HG03558 (cell line): ENCODE data around the gene CCDC3.

Experiments used
- ATAC-seq: cut with Tn5 transposase; IDR thresholded peaks from one replicate; pipeline ENCODE4 v1.9.1; 2021; ENCODE audit warnings: moderate number of reproducible peaks; ENCODE audit not compliant: unreplicated experiment; ENCODE audit errors: extremely low read depth

CCDC3 gene

DNA sequence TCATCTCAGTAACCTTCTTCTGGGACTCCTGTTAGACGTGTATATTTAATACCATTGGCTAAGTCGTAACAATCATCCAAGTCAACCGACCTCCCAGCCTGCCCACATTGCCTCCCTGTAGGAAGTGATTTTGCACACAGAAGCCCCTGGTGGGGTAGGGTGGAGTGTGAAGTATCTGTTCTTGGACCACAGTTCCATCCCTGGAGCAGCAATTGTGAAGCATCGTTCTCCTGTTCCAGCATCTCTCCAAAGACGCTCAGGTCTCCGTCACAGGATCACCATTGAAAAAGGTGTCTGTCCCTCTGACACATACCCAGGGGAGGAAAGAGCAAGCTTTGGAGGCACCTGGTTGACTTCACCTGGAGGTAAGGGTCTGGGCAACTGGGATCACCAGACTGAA is 72.9 kb downstream of the CCDC3 start:
- ATAC-seq, result no peak

DNA sequence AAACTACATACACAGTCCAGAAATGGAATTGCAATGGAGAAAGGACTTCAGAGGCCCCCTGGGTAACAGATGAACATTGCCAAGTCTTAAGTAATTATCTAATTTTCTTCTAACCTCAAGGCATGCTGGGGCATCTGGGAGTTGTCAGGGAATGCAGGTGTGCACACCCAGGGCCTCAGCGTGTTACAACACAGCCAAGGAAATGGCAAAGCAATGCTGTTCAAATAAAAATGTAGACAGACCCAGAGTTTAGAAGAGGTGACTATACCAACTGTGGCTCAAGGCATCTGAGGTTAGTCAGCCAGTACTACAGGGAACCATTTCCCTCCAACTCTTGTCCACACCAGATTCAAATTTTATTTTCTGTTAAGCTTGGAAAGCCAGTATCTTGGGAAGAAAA is 73.6 kb downstream of the CCDC3 start:
- no peak for ATAC-seq

DNA sequence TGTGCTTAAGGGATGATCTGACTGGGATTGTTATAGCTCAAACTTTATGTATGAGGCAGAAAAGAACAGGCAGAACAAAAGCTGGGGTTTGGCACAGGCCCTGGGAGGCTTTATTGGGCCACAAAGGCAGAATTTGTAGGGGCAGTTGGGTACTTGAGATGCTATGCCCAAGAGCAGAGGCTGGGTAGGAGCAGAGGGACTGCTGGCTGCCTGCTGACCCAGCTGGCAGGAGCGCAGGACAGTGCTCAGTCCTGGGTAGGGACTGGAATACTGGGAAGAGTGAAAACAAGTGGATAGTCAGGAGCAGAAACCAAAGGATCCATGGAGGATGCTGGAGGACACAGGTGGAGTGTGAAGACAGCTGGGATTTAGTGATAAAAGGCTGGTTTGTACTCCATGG is 75.7 kb downstream of the CCDC3 start:
- no peak for ATAC-seq

DNA sequence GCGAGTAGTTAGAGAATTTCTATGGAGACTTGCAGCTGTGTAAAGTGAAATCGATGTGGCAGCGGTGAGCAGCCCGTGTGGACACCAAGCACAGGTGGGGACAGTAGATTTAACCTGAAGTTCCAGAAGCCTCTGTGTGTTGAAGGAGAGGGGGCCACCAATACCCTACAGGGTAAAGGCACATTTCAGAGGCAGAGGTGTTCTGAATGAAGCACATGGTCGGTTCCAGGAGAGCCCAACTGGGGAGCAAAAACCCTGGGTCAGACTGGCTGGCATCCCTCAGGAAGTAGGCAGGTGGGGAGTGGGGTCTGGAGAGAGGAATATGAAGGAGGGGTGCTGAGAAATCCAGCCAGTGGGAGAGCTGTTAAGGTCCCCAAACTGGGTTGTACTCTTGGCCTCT is 76.6 kb downstream of the CCDC3 start:
- no peak for ATAC-seq

DNA sequence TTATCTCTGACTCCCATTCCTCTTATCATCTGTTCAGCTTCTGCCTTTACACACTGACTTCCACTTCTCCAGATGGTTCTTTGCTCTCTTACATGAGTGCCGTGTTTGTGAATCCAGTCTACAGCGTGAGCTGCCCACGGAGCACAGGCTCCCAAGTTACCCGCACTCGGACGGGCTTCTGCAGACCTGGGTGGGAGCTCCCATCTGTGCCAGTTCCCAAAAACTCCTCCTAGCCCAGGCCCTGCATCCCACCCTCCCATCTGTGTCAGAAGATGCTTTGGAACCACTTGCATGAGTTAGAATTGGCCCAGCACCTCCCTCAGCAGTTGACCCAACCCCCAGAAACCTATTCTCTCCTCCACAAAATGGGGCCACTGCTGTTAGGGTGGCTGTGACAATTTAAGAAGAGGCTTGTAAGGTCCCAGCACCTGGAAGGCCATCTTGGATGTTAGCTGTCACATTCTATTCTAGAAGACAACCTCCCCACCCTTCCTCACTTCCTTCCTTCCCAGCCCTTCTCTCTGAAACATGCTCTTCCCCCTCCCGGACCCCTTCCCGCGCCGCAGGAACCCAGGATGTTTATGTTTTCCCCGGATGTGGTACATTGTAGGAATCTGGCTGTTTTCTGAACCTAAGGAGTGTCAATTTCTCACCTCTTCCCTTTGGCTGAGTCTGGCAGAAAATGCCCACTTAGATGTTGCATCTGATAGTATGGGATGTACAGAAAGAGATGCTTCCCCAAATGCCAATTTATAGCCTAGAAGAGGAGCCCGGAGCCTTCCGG is 79.2 kb downstream of the CCDC3 start:
- no peak for ATAC-seq

DNA sequence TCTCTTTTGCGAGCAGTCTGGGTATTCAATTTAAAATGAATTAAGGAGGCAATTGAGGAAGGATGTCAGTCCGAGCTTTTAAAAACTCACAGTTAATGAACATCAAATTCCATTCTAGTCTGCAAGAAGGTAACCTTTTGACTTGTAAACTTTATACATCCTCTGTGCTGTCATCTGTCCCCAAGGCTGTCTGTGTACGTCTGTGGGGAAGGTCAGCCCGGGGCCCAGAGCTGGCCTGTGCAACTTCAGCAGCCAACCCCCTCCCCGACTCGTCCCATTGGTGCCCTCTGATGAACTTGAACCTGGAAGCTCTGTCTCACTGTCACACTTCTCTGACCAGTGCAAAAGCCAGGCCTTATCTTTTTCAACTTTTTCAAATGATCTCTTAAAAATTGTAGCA is 80.3 kb downstream of the CCDC3 start:
- ATAC-seq, result no peak

DNA sequence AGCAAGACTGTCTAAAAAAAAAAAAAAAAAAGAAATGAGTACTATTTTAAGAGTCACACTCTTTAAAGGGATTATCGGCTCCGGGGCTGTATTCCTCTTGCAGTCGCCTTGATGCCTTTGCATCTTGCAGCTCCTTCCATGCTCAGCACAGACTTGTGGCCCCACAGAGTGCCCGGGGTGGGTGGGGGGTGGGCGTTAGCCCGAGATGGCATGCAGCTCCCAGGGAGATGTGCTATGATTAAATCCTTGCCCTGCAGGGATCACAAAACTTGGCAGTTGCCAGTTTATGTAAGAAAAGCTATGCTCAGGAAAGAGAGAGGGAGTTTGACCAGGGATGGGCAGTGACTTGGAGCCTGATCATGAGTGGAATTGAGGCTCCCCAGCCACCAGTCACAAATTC is 81.9 kb downstream of the CCDC3 start:
- no peak for ATAC-seq

DNA sequence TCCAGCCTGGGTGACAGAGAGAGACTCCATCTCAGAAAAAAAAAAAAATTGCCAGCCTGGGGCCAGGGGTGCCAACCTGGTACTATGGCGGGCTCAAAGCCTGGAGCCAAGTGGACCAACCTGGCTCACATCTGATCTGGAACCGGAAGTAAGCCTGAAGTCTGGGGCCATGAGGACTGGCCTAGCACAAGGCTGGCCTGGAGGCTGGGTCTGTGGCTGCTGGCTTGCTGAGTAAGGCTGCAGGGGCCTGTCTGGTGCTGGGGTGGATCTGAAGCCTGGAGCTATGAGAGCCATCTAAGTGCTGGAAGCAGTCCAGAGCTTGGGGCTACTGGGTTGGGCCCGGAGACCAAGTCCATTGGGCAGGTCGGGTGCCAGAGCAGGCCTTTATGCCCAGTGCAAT is 84.9 kb downstream of the CCDC3 start:
- no peak for ATAC-seq

DNA sequence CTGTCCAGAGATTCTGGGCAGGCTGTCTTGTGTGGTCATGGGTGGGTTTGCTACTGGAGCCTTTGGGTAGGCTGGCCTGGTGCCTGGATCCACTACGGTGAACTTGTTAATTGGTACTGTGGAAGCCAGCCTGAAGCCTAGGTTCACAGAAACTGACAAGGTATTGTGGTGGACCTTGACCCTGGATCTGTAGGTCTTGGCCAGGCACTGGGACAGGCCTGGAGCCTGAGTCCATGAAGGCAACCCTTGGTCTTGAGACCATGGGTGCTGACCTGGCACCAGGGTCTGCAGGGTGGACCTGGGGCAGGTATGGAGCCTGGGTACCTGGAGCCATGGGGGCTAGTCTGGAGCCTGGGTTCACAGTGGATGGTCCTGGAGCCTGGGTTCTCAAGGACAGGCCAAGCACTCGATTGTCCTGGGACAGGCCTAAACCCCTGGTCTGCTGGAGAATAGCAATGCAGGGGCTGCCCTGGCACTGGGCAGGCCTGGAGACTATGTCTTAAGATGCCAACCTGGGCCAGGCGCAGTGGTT is 85.8 kb downstream of the CCDC3 start:
- ATAC-seq, result no peak

DNA sequence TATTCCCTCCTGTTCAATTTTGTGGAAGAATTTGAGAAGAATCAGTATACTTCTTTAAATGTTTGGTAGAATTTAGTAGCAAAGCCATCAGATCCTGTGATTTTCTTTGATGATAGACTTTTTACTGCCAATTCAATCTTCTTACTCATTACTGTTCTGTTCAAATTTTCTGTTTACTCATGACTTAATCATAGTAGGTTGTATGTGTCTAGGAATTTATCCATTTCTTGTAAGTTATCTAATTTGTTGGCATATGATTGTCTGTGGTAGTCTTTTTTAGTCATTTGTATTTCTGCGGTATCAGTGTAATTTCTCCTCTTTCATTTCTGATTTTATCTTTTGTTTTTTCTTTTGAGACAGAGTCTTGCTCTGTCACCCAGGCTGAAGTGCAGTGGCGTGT is 87.4 kb downstream of the CCDC3 start:
- no peak for ATAC-seq

DNA sequence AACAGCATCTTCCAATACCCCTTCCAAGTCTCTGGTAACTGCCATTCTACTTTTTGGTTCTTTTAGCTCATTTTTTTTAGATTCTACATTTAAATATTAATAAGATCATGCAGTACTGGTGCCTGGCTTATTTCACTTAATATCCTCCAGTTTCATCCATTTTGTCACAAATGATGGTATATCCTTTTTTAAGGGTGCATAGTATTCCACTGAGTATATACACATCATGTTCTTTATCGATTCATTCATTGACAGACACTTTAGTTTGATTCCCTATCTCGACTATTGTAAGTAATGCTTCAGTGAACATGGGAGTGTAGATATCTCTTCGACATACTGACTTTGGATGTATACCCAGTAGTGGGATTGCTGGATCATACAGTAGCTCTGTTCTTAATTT is 89.7 kb downstream of the CCDC3 start:
- ATAC-seq, result no peak

DNA sequence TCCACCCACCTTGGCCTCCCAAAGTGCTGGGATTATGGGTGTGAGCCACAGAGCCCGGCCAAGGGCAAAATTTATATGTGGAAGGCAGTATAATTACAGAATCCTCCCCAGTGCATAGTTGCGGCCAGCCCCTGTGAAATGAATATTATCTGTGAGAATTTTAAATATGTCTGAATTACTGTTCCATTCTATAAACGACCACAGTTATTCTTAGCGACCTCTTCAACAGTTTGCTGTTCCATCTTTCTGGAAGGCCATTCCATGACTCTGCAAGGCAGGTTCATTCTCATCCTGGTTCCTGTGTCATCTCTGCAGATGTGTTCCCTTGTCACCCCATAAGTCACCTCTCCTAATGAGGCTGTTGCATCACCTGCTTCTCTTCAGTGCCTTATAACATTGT is 90.7 kb downstream of the CCDC3 start:
- no peak for ATAC-seq

DNA sequence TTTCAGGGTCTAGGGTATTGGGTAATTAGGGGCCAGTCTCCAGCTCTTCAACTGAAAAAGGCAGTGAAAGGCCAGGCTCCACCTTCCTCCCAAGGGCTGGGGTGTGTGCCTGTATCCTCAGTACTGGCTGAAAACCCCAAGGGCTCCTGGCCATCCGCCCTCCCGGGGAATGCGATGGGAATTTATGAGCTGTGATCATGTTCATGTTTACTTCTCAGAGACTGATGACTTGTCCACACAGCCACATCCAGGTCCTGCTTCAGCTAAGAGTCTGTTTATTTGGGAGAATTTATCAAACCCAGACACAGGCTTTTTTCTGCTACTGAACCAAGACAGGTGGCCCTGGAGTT is 91.7 kb downstream of the CCDC3 start:
- ATAC-seq, result no peak

DNA sequence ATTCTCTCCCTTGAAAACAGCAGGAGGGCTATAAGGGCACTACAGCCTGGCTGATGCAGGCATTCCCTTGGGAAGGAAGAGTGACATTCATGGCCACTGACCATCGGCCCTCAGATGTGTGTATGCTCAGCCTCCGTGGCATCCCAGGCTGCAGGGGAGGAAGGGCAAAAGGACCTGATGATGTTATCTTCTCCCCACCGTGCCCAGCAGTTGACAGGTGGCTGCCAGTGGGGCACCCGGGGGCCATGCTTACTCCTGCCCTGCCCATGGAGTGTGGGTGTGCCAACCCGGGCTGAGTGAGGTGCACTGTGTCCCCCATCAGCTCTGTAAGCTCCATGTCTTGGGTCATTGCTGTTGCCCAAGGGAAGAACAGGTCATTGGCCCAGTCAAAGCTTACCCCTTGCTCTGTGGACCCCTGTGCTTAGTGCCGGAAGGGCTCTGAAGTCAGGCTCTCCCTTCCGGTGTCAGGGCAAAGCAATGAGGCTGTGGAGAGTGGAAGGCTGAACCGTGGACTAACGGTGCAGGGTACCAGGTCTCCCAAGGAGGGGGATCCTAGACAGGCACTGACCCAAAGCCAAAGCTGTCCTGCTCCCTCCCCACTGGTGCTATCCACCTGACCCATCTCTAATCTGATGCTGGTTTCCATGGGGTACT is 92.2 kb downstream of the CCDC3 start:
- no peak for ATAC-seq

DNA sequence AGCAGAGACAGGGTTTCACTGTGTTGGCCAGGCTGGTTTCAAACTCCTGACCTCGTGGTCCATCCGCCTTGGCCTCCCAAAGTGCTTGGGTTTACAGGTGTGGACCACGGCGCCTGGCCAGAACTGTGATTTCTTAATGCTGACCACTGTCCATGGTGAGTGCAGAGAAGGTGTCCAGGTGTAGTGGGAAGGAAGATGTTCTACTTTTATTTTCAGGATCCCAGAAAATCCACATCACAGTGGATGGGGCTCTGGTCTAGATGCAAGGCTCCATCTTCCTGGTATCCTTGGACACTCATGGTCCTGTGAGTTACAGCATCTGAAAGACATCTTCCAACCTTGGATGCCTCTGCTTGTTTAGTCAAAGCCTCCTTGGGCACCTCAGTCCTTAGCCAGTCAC is 92.7 kb downstream of the CCDC3 start:
- ATAC-seq, result no peak

DNA sequence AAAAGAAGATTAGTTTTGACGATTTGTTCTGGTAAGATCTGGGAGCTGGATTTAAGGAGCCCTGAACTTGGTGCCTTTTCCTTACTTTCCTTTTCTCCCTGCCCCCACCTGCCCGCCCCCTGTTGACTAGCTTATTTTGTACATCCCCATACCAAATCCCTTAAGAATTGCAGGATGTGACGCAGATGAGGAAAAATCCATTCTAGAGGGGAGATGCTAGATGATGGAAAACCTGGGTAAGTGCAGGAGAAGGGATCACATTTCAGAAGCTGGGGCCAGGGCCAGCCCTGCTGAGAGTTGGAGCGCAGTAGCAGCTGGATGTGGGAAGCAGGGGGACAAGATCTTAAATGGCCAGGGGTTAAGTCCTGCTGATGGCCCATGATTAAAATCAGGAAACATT is 93.9 kb downstream of the CCDC3 start:
- no peak for ATAC-seq

DNA sequence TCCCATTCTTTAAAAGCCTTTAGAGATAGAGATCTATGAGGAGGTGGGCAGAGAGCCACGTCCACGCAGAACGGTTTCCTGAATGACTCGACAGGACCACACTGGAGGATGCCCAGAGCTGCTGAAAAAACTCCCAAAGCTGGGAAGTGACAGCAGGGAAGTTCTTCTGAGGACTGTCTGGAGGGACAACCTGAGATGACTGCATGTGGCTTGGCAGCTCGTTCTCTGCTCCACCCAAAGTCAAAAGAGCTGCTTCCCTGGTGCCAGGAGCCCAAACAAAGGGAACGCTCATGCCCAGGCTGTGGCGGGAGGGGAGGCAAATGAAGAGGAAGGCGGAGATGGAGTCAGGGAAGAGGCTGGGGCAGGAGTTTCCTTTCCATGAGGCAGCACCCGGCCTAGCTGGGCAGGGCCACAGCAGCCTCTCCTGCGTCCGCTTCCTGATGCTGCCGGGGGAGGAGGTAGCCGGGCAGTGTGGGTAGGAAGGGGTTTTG is 95.4 kb downstream of the CCDC3 start:
- no peak for ATAC-seq

DNA sequence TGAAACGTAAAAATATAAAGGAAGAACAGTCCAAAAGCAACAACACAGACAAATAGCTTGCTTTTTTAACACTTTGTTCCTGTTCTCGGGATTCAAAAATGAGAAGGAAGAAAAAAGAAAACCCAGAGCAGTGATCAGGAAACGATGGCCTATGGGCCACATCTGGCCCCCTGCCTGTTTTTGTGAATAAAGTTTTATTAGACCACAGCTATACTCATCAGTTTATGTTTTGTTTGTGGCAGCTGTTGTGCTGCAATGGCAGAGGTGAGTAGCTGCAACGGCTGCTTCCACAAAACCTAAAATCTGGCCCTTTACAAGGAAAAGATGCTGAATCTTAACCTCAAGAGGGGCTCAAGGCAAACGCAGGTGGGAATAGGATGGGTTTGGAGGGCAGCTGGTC is 96.4 kb downstream of the CCDC3 start:
- ATAC-seq, result no peak

DNA sequence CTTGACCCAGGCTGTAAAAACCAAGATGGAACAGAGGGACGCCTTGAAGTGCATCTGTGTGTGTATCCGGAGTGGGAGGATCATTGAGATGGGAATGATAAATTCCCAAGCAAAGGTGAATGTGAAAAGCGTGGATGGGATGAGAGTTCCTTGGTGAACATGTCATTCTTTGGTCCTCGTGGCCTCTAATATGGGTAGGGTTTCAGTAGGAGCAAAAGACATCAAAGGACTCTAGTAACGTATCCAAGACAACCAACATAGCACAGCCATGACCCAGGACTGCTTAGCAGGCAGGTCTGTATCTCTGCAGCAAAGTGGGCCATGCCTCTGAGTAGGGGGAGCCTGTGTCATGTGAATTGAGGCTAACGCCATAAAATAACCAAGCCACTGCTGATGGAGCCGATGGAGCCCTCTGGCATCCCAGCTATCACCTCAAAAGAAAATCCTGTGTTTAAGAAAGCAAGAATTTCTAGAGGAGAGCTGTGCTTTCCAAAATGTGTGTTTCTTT is 98.6 kb downstream of the CCDC3 start:
- ATAC-seq, result no peak

DNA sequence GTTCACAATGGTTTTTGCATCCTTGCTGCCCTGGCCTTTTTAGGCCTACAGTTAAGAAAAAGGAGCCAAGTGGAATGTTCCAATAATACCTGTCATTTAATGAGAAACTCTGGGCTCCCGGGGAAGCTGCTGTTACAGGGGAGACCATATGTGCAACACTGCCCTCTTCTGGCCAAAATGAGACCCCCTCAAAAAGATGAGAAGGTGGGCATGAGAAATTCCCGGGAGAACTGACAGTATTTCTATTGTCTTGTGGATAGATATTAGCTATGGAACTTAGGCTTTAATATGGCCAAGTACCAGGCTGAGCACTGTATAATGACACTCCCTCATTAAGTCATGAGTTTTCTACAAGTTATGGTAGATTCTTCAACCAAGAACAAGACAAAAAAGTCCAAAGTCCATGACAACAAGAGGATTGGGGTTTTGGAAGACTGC is 99.4 kb downstream of the CCDC3 start:
- no peak for ATAC-seq

DNA sequence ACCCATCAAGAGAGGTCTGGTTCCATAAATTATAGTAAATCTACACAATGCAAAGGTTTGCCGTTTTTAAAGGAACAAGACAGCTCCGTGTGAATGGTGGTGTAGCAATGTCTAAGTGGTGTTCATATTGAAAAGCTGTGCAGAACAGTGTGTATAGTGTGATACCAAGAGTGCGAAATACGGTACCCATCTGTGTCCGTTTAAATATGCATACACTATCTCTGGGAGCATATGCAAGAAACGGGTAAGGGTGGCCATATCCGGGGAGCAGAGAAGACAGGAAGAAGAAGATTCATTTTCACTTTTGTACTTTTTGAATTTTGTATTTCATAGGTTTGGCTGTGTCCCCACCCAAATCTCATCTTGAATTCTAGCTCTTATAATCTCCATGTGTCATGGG is 102.0 kb downstream of the CCDC3 start:
- no peak for ATAC-seq

DNA sequence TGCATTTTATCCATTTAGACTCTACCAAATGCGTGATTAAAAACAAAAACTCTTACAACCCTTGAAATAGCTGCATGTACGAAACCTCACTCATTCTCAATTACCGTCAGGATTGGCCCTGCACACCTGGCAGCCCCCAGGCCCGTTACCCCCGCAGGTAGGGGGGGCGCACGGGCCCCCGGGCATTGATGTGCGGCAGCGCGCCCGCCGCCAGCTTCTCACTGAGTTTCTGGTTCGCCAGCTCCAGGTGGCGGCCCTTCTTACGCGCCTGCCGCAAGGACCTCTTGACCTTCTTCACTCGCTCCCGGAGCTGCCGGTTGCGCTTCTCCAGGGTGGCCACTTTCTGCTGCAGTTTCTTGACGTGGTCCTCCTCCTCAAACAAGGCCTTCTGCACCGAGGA is 103.2 kb downstream of the CCDC3 start:
- ATAC-seq, result no peak
